Testis (tissue), 3 donors: ENCODE data around the gene USP32. TPM values are rescaled to one million over a fixed set of nuclear protein-coding genes. Genes with fewer than 3 reads are reported as not detected.
A peak's percentile ranks its signal among the peaks of the same experiment; 100 is the strongest.

ENCODE experiments used
- DNase-seq: peaks from one replicate; pipeline ENCODE4 v3.0.0-alpha.2; 2019
- H3K27ac ChIP-seq, 2 donors: fragments of 200-600 bp; sonication (generic); one replicate each; pipeline ENCODE4 v1.5.1; 2019
- H3K27me3 ChIP-seq: fragments of 200-600 bp; sonication (generic); one replicate; pipeline ENCODE4 v1.5.1; 2019
- H3K36me3 ChIP-seq: fragments of 200-600 bp; sonication (generic); one replicate; pipeline ENCODE4 v1.5.1; 2017; ENCODE audit warnings: low read depth; ENCODE audit errors: missing control alignments
- H3K4me1 ChIP-seq: fragments of 200-600 bp; sonication (generic); one replicate; pipeline ENCODE4 v1.5.1; 2019
- H3K4me3 ChIP-seq, 2 donors: fragments of 200-600 bp; sonication (generic); one replicate each; pipeline ENCODE4 v1.5.1; 2017 to 2019
- H3K9me3 ChIP-seq: fragments of 200-600 bp; sonication (generic); one replicate; pipeline ENCODE4 v1.5.1; 2017
- CTCF ChIP-seq, 3 experiments: fragments of 450-650 bp in 2 of 3; fragments of 200-600 bp in 1 of 3; sonication (generic) in 1 of 3; IDR thresholded peaks; one replicate each; pipeline ENCODE4 v1.5.1; 2016 to 2019; ENCODE audit warnings: antibody characterized with exemption in 3 of 3, mild to moderate bottlenecking in 2 of 3, moderate library complexity in 1 of 3
- POLR2A ChIP-seq: fragments of 450-650 bp; IDR thresholded peaks from one replicate; pipeline ENCODE4 v1.6.1; 2017; ENCODE audit warnings: antibody characterized with exemption, mild to moderate bottlenecking, moderate library complexity
- WGBS, 2 donors: methylation state at CpG; one replicate each; pipeline ENCODE4 v1.1.5; 2018; 5-methylcytosine and 5-hydroxymethylcytosine counted together
- intact Hi-C: fragments of 100-400 bp; cut with DNase I; formaldehyde crosslinking; loops from one replicate; pipeline ENCODE4 v1.15.1; 2023; ENCODE audit warnings: low total_unique reads
- polyA plus RNA-seq: library from polyadenylated mRNA; stranded (reverse); fragments of 350-450 nt; fragmentation: Illumina TruSeq; extraction: RNeasy Lipid Tissue Mini Kit (QIAGEN cat#74804); gene quantifications from one replicate; pipeline ENCODE4 v1.2.3, GENCODE V29; 2014; ENCODE audit warnings: low read depth, low replicate concordance; ENCODE audit not compliant: insufficient read depth
- total RNA-seq, 2 donors: library from RNA; depleted of rRNA; stranded (reverse); fragments of >200 nt; gene quantifications; one replicate each; pipeline ENCODE4 v1.2.3, GENCODE V29; 2016

The USP32 gene
- total and polyA plus RNA-seq, 3 donors from 2014 or later = 113 to 279 (median 166) TPM

GRCh38 chr17:60145006-60145935 lies 246.7 kb downstream of the USP32 start:
- Histone ChIP-seq H3K4me1 (peaks cover 20% of the 10 kb centered on the region), H3K27me3 (no peaks in the 10 kb centered on the region), H3K4me3 (no peak overlapping the region), H3K9me3 (no peaks in the 10 kb centered on the region), H3K36me3 (no peaks in the 10 kb centered on the region), H3K27ac (no peak overlapping the region)
- no peak for DNase-seq
- WGBS, 2 donors = 42 to 45% methylated on average over 17 of the region's 17 CpGs
- intact Hi-C loops = no loop called here
- TF ChIP-seq CTCF (IDR thresholded peaks at IDR 0.05) = no peak
- TF ChIP-seq POLR2A = no peak

- Histone ChIP-seq H3K36me3 (no peaks in the 10 kb centered on the region), H3K4me3 (no peak overlapping the region), H3K9me3 (no peaks in the 10 kb centered on the region), H3K4me1 (peaks cover 26% of the 10 kb centered on the region), H3K27ac (no peak overlapping the region), H3K27me3 (no peaks in the 10 kb centered on the region)
- WGBS, 2 donors = 15 to 20% methylated on average over 10 of the region's 10 CpGs
- TF ChIP-seq POLR2A = no peak
- peak in 2 of 3 experiments; percentile 50 to 52 for TF ChIP-seq CTCF (IDR thresholded peaks at IDR 0.05)
- DNase-seq = peak; percentile 92
- intact Hi-C loops = no loop called here
These were observed 248.9 kb downstream of the USP32 start for GRCh38 chr17:60142872-60143499.

GRCh38 chr17:60141111-60142018 lies 250.6 kb downstream of the USP32 start:
- no peaks in the 10 kb centered on the region for H3K27me3 ChIP-seq
- no peak for TF ChIP-seq CTCF (IDR thresholded peaks at IDR 0.05)
- no peak for TF ChIP-seq POLR2A
- H3K9me3 ChIP-seq = no peaks in the 10 kb centered on the region
- H3K27ac ChIP-seq = no peak overlapping the region
- WGBS, 2 donors = 6 to 7% methylated on average over 16 to 52 of the region's 52 CpGs
- intact Hi-C loops = no loop called here
- H3K4me3 ChIP-seq = no peak overlapping the region
- no peak for DNase-seq
- H3K4me1 ChIP-seq = peaks cover 26% of the 10 kb centered on the region
- no peaks in the 10 kb centered on the region for H3K36me3 ChIP-seq

- H3K36me3 ChIP-seq = no peaks in the 10 kb centered on the region
- H3K4me3 ChIP-seq = peak overlapping the region; percentile 12 to 14
- peak; percentile 80 for DNase-seq
- no peaks in the 10 kb centered on the region for H3K9me3 ChIP-seq
- WGBS, 2 donors = 5 to 6% methylated on average over 27 to 62 of the region's 66 CpGs
- no peak overlapping the region for H3K27ac ChIP-seq
- peaks cover 26% of the 10 kb centered on the region for H3K4me1 ChIP-seq
- H3K27me3 ChIP-seq = no peaks in the 10 kb centered on the region
- intact Hi-C loops = loop anchor here (10.0 kb wide), 1 partner anchor 295 kb away; no protein-coding TSS in a partner anchor
- TF ChIP-seq POLR2A (no peak), CTCF (IDR thresholded peaks at IDR 0.05) (peak in 2 of 3 experiments; percentile 35 to 42)
These were observed 252.3 kb downstream of the USP32 start for GRCh38 chr17:60139438-60140285.
